HG02938 (cell line): ENCODE measurements around the gene THSD4.
"Not testable (repeated sequence)": the region's sequence is repeated elsewhere in the genome, so short reads cannot be mapped to it uniquely, and the experiment has no call there.

ENCODE experiments used
- ATAC-seq: cut with Tn5 transposase; IDR thresholded peaks from one replicate; pipeline ENCODE4 v1.9.1; 2021; ENCODE audit warnings: mild to moderate bottlenecking, moderate library complexity; ENCODE audit not compliant: unreplicated experiment

Gene THSD4

GRCh38 chr15:71436854-71437253 lies 321.6 kb downstream of the THSD4 start:
- ATAC-seq, result no peak

- ATAC-seq, result no peak
These were observed 322.1 kb downstream of the THSD4 start for GRCh38 chr15:71437404-71437803.

GRCh38 chr15:71437919-71438318 lies 322.6 kb downstream of the THSD4 start:
- ATAC-seq, result no peak

- not testable (repeated sequence) for ATAC-seq
These were observed 324.2 kb downstream of the THSD4 start for GRCh38 chr15:71439478-71439877.

GRCh38 chr15:71440489-71441110 lies 325.3 kb downstream of the THSD4 start:
- no peak for ATAC-seq

- no peak for ATAC-seq
These were observed 328.3 kb downstream of the THSD4 start for GRCh38 chr15:71443538-71443937.

- ATAC-seq, result no peak
These were observed 328.9 kb downstream of the THSD4 start for GRCh38 chr15:71444032-71444810.

GRCh38 chr15:71444866-71445590 lies 329.8 kb downstream of the THSD4 start:
- no peak for ATAC-seq

- ATAC-seq, result no peak
These were observed 332.3 kb downstream of the THSD4 start for GRCh38 chr15:71447328-71448250.

GRCh38 chr15:71448688-71449114 lies 333.4 kb downstream of the THSD4 start:
- ATAC-seq, result no peak

GRCh38 chr15:71449363-71449762 lies 334.1 kb downstream of the THSD4 start:
- no peak for ATAC-seq

- ATAC-seq, result no peak
These were observed 334.7 kb downstream of the THSD4 start for GRCh38 chr15:71449956-71450355.

- ATAC-seq, result no peak
These were observed 335.9 kb downstream of the THSD4 start for GRCh38 chr15:71451130-71451529.

- no peak for ATAC-seq
These were observed 337.6 kb downstream of the THSD4 start for GRCh38 chr15:71452893-71453292.

- ATAC-seq, result no peak
These were observed 339.3 kb downstream of the THSD4 start for GRCh38 chr15:71454462-71454996.

- no peak for ATAC-seq
These were observed 339.8 kb downstream of the THSD4 start for GRCh38 chr15:71455107-71455506.

GRCh38 chr15:71455878-71456277 lies 340.6 kb downstream of the THSD4 start:
- no peak for ATAC-seq

- ATAC-seq, result no peak
These were observed 341.1 kb downstream of the THSD4 start for GRCh38 chr15:71456362-71456761.

- no peak for ATAC-seq
These were observed 341.5 kb downstream of the THSD4 start for GRCh38 chr15:71456811-71457210.

GRCh38 chr15:71458089-71458660 lies 342.9 kb downstream of the THSD4 start:
- no peak for ATAC-seq
